NT2/D1 (cell line): ENCODE data around the gene TAGLN3.

ENCODE experiments used
- DNase-seq: peaks from one replicate; pipeline ENCODE4 v3.0.0-alpha.2; 2011; ENCODE audit warnings: low read depth, low spot score
- H3K27me3 ChIP-seq: 2 replicates; pipeline ENCODE4 v1.6.0; 2011; ENCODE audit warnings: mild to moderate bottlenecking; ENCODE audit not compliant: insufficient read length, insufficient read depth
- H3K36me3 ChIP-seq: 2 replicates; pipeline ENCODE4 v1.6.1; 2011; ENCODE audit warnings: mild to moderate bottlenecking, low read length, mixed read lengths; ENCODE audit not compliant: insufficient read depth, insufficient read length
- H3K4me1 ChIP-seq: 2 replicates; pipeline ENCODE4 v1.5.1; 2011; ENCODE audit not compliant: insufficient read depth, insufficient read length
- H3K4me3 ChIP-seq: 2 replicates; pipeline ENCODE4 v1.5.1; 2011; ENCODE audit warnings: low read depth; ENCODE audit not compliant: insufficient read length
- H3K9ac ChIP-seq: 2 replicates; pipeline ENCODE4 v1.6.0; 2011; ENCODE audit warnings: low read depth; ENCODE audit not compliant: insufficient read length
- H3K9me3 ChIP-seq: 2 replicates; pipeline ENCODE4 v1.5.1; 2011; ENCODE audit warnings: mild to moderate bottlenecking, low read length; ENCODE audit not compliant: insufficient read depth
- SUZ12 ChIP-seq: IDR thresholded peaks from 2 replicates; pipeline ENCODE4 v1.6.1; 2011; ENCODE audit not compliant: insufficient read length, insufficient read depth; ENCODE audit errors: extremely low read depth
- YY1 ChIP-seq: IDR thresholded peaks from 2 replicates; pipeline ENCODE4 v1.6.1; 2011; ENCODE audit not compliant: insufficient read length, insufficient read depth
- ZNF274 ChIP-seq: IDR thresholded peaks from 2 replicates; pipeline ENCODE4 v1.6.1; 2011; ENCODE audit warnings: mild to moderate bottlenecking, low read depth, low read length

The TAGLN3 gene

GRCh38 chr3:112059497-112059896 is 60.8 kb downstream of the TAGLN3 start:
- H3K27me3 ChIP-seq: no peaks in the 10 kb centered on the region
- H3K9me3 ChIP-seq: no peaks in the 10 kb centered on the region
- no peaks in the 10 kb centered on the region for H3K4me1 ChIP-seq
- no peak for DNase-seq
- no peak overlapping the region for H3K4me3 ChIP-seq
- H3K36me3 ChIP-seq: no peaks in the 10 kb centered on the region
- TF ChIP-seq SUZ12 (no peak), YY1 (no peak)
- H3K9ac ChIP-seq: no peak overlapping the region

- H3K36me3 ChIP-seq: no peaks in the 10 kb centered on the region
- no peaks in the 10 kb centered on the region for H3K27me3 ChIP-seq
- no peak overlapping the region for H3K9ac ChIP-seq
- no peak overlapping the region for H3K4me3 ChIP-seq
- DNase-seq: no peak
- TF ChIP-seq YY1: no peak
- no peak for TF ChIP-seq ZNF274
- no peak for TF ChIP-seq SUZ12
- no peaks in the 10 kb centered on the region for H3K9me3 ChIP-seq
- H3K4me1 ChIP-seq: no peaks in the 10 kb centered on the region
Measured at GRCh38 chr3:112061152-112061551, 62.4 kb downstream of the TAGLN3 start.
